K562 (cell line): Measurements from ENCODE around the gene PIGK. TPM values are rescaled to one million over a fixed set of nuclear protein-coding genes. Genes with fewer than 3 reads are reported as not detected.

Source experiments
- ATAC-seq: fragments of 200-7000 bp; cut with Tn5 transposase; 3 replicates; pipeline ENCODE4 v1.9.1; 2020; ENCODE audit warnings: moderate library complexity
- BruUV-seq: library from RNA; stranded (reverse); fragments of 400-500 nt; replicated peaks from 2 replicates; lab custom pipeline; 2021; lab: Mats Ljungman, UMichigan
- CTCF ChIA-PET: fragments of 300-600 bp; formaldehyde crosslinking; extraction: SDS; loops from one replicate; lab custom pipeline; 2021; ENCODE audit warnings: low intra/inter-chr PET ratio; lab: Yijun Ruan, JAX
- POLR2A ChIA-PET: fragments of 300-600, 350-650 bp; sonication (Branson Sonifier 250); formaldehyde crosslinking; extraction: SDS; loops from one replicate; lab custom pipeline; 2021; ENCODE audit warnings: antibody characterized with exemption, inconsistent platforms; lab: Yijun Ruan, JAX
- DNase-seq, 4 experiments: peaks; one replicate each; pipeline versions ENCODE4 v3.0.0 to v3.0.0-alpha.2; 2011 to 2018; ENCODE audit warnings: low spot score in 3 of 4, mixed read lengths in 3 of 4; ENCODE audit errors: extremely low read depth in 1 of 4
- FAIRE-seq: peaks from 2 replicates; lab custom pipeline; 2011; peaks lifted over from hg19 to GRCh38; lab: Jason Lieb, UNC
- H2AFZ ChIP-seq: 2 replicates; pipeline ENCODE4 v1.6.0; 2011; ENCODE audit warnings: low read depth, low read length, control low read depth, inconsistent platforms
- H3K27ac ChIP-seq: fragments of 200-600 bp; 3 replicates; pipeline ENCODE4 v1.8.0; 2011; ENCODE audit warnings: low read depth, mild to moderate bottlenecking, control low read depth, inconsistent platforms, low read length, moderate library complexity, mixed read lengths; ENCODE audit errors: extremely low read depth
- H3K27me3 ChIP-seq, 2 experiments: fragments of 300-600 bp in 1 of 2; 2 replicates in 1 of 2; 3 replicates in 1 of 2; pipeline versions ENCODE4 v1.6.0 to v1.8.0; 2011; ENCODE audit warnings: inconsistent platforms in 2 of 2, low read length in 2 of 2, mild to moderate bottlenecking in 1 of 2, mixed read lengths in 1 of 2, moderate library complexity in 1 of 2; ENCODE audit not compliant: control insufficient read depth in 2 of 2, insufficient read depth in 2 of 2
- H3K36me3 ChIP-seq: fragments of 300-600 bp; 3 replicates; pipeline ENCODE4 v1.8.0; 2011; ENCODE audit warnings: mild to moderate bottlenecking, low read length, inconsistent platforms; ENCODE audit not compliant: control insufficient read depth, insufficient read depth
- H3K4me1 ChIP-seq, 2 experiments: fragments of 200-600 bp in 1 of 2; replicated peaks in 1 of 2; 2 replicates in 1 of 2; 3 replicates in 1 of 2; pipeline versions ENCODE4 v1.5.1 to v1.8.0; 2011; ENCODE audit warnings: inconsistent platforms in 2 of 2, low read length in 2 of 2, mild to moderate bottlenecking in 1 of 2, mixed read lengths in 1 of 2, moderate library complexity in 1 of 2; ENCODE audit not compliant: control insufficient read depth in 2 of 2, insufficient read depth in 2 of 2
- H3K4me2 ChIP-seq: 2 replicates; pipeline ENCODE4 v1.6.1; 2011; ENCODE audit warnings: low read length, control low read depth, inconsistent platforms, mixed read lengths; ENCODE audit not compliant: insufficient read depth
- H3K4me3 ChIP-seq: fragments of 200-600 bp; sonication (generic), shearing (Covaris generic); 2 replicates; pipeline ENCODE4 v1.5.1; 2016; ENCODE audit warnings: control low read depth, inconsistent platforms
- H3K79me2 ChIP-seq: fragments of 200-600 bp; 3 replicates; pipeline ENCODE4 v1.8.0; 2011; ENCODE audit warnings: low read length, inconsistent platforms; ENCODE audit not compliant: control insufficient read depth, insufficient read depth
- H3K9ac ChIP-seq, 2 experiments: 2 replicates each; pipeline versions ENCODE4 v1.6.0 to v1.6.1; 2011; ENCODE audit warnings: low read depth in 2 of 2, low read length in 2 of 2, control low read depth in 1 of 2, inconsistent platforms in 1 of 2, mild to moderate bottlenecking in 1 of 2, mixed read lengths in 1 of 2; ENCODE audit not compliant: insufficient read depth in 1 of 2
- H3K9me1 ChIP-seq: one replicate; pipeline ENCODE4 v1.6.0; 2011; ENCODE audit warnings: inconsistent platforms, mild to moderate bottlenecking, low read length, moderate library complexity; ENCODE audit not compliant: control insufficient read depth, insufficient read depth
- H3K9me3 ChIP-seq: replicated peaks from 2 replicates; pipeline ENCODE4 v1.5.1; 2011; ENCODE audit warnings: low read depth, low read length, inconsistent platforms; ENCODE audit not compliant: control insufficient read depth, insufficient read depth
- H4K20me1 ChIP-seq: replicated peaks from 2 replicates; pipeline ENCODE4 v1.6.1; 2011; ENCODE audit warnings: low read length, inconsistent platforms, mixed read lengths; ENCODE audit not compliant: control insufficient read depth, insufficient read depth
- BHLHE40 ChIP-seq: IDR thresholded peaks from 2 replicates; pipeline ENCODE4 v1.6.1; 2011; ENCODE audit warnings: low read length, improper control_type of control experiment
- HIVEP1 ChIP-seq: fragments of 250-450 bp; sonication (Bioruptor Pico); IDR thresholded peaks from 2 replicates; pipeline ENCODE4 v1.4.0; 2020; ENCODE audit warnings: mild to moderate bottlenecking
- KLF10 ChIP-seq: fragments of 250-450 bp; sonication (Bioruptor Pico); IDR thresholded peaks from 2 replicates; pipeline ENCODE4 v1.6.1; 2021; ENCODE audit warnings: matching md5 sums
- MAFK ChIP-seq: IDR thresholded peaks from 2 replicates; pipeline ENCODE4 v1.6.1; 2011; ENCODE audit warnings: low read length, improper control_type of control experiment
- NCOR1 ChIP-seq: fragments of 450-650 bp; IDR thresholded peaks from 2 replicates; pipeline ENCODE4 v1.6.1; 2016; ENCODE audit warnings: mild to moderate bottlenecking, moderate library complexity
- RUNX1 ChIP-seq: sonication (generic); IDR thresholded peaks from 2 replicates; pipeline ENCODE4 v1.6.1; 2016; ENCODE audit warnings: antibody characterized with exemption, low read depth
- STAT5A ChIP-seq: IDR thresholded peaks from 2 replicates; pipeline ENCODE4 v1.6.1; 2012; ENCODE audit warnings: low read length, inconsistent platforms, borderline replicate concordance
- THAP12 ChIP-seq: fragments of 250-450 bp; sonication (Bioruptor Pico); IDR thresholded peaks from 2 replicates; pipeline ENCODE4 v1.9.0; 2021; ENCODE audit warnings: mild to moderate bottlenecking, inconsistent platforms
- ZNF134 ChIP-seq: fragments of 250-450 bp; sonication (Bioruptor Pico); conservative IDR thresholded peaks from 2 replicates; pipeline ENCODE4 v1.4.0; 2020
- ZNF140 ChIP-seq: fragments of 250-450 bp; sonication (Bioruptor Pico); IDR thresholded peaks from 2 replicates; pipeline ENCODE4 v1.8.0; 2021; ENCODE audit warnings: moderate library complexity, mild to moderate bottlenecking, inconsistent platforms
- ZNF431 ChIP-seq: sonication (generic); formaldehyde crosslinking; IDR thresholded peaks from 2 replicates; pipeline ENCODE4 v1.8.0; 2022; ENCODE audit warnings: mild to moderate bottlenecking, missing genetic modification reagents
- WGBS: fragments of 100-300 bp; shearing (Covaris generic); methylation state at CpG from one replicate; pipeline ENCODE4 v1.1.6; 2016; ENCODE audit warnings: low coverage, mixed read lengths; ENCODE audit not compliant: insufficient coverage; ENCODE audit errors: missing lambda C conversion rate; 5-methylcytosine and 5-hydroxymethylcytosine counted together
- in situ Hi-C: fragments of 300-500 bp; cut with MboI; formaldehyde crosslinking; loops from 4 replicates; pipeline ENCODE4 v1.15.0; 2018; ENCODE audit warnings: inconsistent platforms, mixed read lengths
- intact Hi-C: fragments of 100-400 bp; cut with micrococcal nuclease; formaldehyde crosslinking; loops from 2 replicates; pipeline ENCODE4 v1.14.2; 2022
- polyA plus RNA-seq, 8 experiments: library from polyadenylated mRNA; depleted of rRNA in 4 of 8; stranded (reverse) in 5 of 8; unstranded in 3 of 8; fragments of >200 nt; fragmentation: Nextera tagmentation in 2 of 8; fragmentation: Illumina TruSeq in 1 of 8; extraction: Ambion mirVana in 2 of 8; extraction: Trizol in 1 of 8; gene quantifications; 2 replicates each; pipeline versions ENCODE4 v1.2.1 to v1.2.3, GENCODE V29; 2011 to 2014; ENCODE audit warnings: inconsistent platforms in 1 of 8, missing spikeins in 1 of 8
- total RNA-seq, 7 experiments: library from RNA; depleted of rRNA in 6 of 7; stranded (reverse); fragments of >200 nt in 6 of 7; fragmentation: Illumina TruSeq in 2 of 7; extraction: Trizol in 2 of 7; gene quantifications; 2 replicates each; pipeline versions ENCODE4 v1.2.1 to v1.2.3, GENCODE V29; 2011 to 2021; ENCODE audit warnings: low replicate concordance in 1 of 7
- TF ChIP-seq, protein P1 (sequence below), 3 experiments: fragments of 200-800 bp in 1 of 3; fragments of 250-450 bp in 1 of 3; fragments of 450-650 bp in 1 of 3; sonication (Bioruptor Pico) in 1 of 3; sonication (Bioruptor generic) in 1 of 3; formaldehyde crosslinking in 1 of 3; IDR thresholded peaks; 2 replicates each; pipeline versions ENCODE4 v1.6.1 to v1.8.0; 2016 to 2022; ENCODE audit warnings: mild to moderate bottlenecking in 2 of 3, missing genetic modification characterization in 2 of 3, missing compliant biosample characterization in 1 of 3, moderate library complexity in 1 of 3
- TF ChIP-seq, protein P2 (sequence below): sonication (generic); formaldehyde crosslinking; IDR thresholded peaks from 2 replicates; pipeline ENCODE4 v1.8.0; 2023; ENCODE audit warnings: missing genetic modification reagents, mild to moderate bottlenecking, borderline replicate concordance

The PIGK gene
- total and polyA plus RNA-seq, 9 of the 15 experiments (the other 6 are each of a cell fraction or from before 2014, with no cell fraction given): 15.7 to 59.5 (median 29.9) TPM

GRCh38 chr1:77103486-77103885 is 115.7 kb downstream of the PIGK start:
- Histone ChIP-seq H3K36me3 (no peaks in the 10 kb centered on the region), H4K20me1 (no peaks in the 10 kb centered on the region), H3K4me1 (no peaks in the 10 kb centered on the region), H3K27ac (no peak overlapping the region), H3K9ac (no peak overlapping the region), H3K9me3 (no peaks in the 10 kb centered on the region), H3K4me2 (no peak overlapping the region), H3K79me2 (no peaks in the 10 kb centered on the region), H3K27me3 (no peaks in the 10 kb centered on the region), H3K9me1 (no peaks in the 10 kb centered on the region), H3K4me3 (no peak overlapping the region), H2AFZ (no peak overlapping the region)
- FAIRE-seq: no peak
- ATAC-seq: no peak
- in situ Hi-C loops: no loop called here
- intact Hi-C loops: no loop called here
- DNase-seq: no peak
- BruUV-seq: no TSS peak
- CTCF ChIA-PET: no interaction called here
- 23% methylated on average over 4 of the region's 4 CpGs for WGBS
- POLR2A ChIA-PET: no interaction called here
- TF ChIP-seq NCOR1: no peak
- TF ChIP-seq, protein P1, sequence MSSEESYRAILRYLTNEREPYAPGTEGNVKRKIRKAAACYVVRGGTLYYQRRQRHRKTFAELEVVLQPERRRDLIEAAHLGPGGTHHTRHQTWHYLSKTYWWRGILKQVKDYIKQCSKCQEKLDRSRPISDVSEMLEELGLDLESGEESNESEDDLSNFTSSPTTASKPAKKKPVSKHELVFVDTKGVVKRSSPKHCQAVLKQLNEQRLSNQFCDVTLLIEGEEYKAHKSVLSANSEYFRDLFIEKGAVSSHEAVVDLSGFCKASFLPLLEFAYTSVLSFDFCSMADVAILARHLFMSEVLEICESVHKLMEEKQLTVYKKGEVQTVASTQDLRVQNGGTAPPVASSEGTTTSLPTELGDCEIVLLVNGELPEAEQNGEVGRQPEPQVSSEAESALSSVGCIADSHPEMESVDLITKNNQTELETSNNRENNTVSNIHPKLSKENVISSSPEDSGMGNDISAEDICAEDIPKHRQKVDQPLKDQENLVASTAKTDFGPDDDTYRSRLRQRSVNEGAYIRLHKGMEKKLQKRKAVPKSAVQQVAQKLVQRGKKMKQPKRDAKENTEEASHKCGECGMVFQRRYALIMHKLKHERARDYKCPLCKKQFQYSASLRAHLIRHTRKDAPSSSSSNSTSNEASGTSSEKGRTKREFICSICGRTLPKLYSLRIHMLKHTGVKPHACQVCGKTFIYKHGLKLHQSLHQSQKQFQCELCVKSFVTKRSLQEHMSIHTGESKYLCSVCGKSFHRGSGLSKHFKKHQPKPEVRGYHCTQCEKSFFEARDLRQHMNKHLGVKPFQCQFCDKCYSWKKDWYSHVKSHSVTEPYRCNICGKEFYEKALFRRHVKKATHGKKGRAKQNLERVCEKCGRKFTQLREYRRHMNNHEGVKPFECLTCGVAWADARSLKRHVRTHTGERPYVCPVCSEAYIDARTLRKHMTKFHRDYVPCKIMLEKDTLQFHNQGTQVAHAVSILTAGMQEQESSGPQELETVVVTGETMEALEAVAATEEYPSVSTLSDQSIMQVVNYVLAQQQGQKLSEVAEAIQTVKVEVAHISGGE (CRISPR knock-in tag; IDR thresholded peaks at IDR 0.05): no peak
- TF ChIP-seq KLF10 (CRISPR knock-in tag): no peak
- TF ChIP-seq ZNF140 (CRISPR knock-in tag): no peak
- TF ChIP-seq THAP12 (CRISPR knock-in tag): no peak
- no peak for TF ChIP-seq MAFK
- no peak for TF ChIP-seq RUNX1
- TF ChIP-seq BHLHE40: no peak
- TF ChIP-seq HIVEP1 (CRISPR knock-in tag): no peak
- TF ChIP-seq STAT5A: no peak
- TF ChIP-seq ZNF134 (CRISPR knock-in tag): no peak
- no peak for TF ChIP-seq ZNF431 (CRISPR knock-in tag)
- TF ChIP-seq, protein P2, sequence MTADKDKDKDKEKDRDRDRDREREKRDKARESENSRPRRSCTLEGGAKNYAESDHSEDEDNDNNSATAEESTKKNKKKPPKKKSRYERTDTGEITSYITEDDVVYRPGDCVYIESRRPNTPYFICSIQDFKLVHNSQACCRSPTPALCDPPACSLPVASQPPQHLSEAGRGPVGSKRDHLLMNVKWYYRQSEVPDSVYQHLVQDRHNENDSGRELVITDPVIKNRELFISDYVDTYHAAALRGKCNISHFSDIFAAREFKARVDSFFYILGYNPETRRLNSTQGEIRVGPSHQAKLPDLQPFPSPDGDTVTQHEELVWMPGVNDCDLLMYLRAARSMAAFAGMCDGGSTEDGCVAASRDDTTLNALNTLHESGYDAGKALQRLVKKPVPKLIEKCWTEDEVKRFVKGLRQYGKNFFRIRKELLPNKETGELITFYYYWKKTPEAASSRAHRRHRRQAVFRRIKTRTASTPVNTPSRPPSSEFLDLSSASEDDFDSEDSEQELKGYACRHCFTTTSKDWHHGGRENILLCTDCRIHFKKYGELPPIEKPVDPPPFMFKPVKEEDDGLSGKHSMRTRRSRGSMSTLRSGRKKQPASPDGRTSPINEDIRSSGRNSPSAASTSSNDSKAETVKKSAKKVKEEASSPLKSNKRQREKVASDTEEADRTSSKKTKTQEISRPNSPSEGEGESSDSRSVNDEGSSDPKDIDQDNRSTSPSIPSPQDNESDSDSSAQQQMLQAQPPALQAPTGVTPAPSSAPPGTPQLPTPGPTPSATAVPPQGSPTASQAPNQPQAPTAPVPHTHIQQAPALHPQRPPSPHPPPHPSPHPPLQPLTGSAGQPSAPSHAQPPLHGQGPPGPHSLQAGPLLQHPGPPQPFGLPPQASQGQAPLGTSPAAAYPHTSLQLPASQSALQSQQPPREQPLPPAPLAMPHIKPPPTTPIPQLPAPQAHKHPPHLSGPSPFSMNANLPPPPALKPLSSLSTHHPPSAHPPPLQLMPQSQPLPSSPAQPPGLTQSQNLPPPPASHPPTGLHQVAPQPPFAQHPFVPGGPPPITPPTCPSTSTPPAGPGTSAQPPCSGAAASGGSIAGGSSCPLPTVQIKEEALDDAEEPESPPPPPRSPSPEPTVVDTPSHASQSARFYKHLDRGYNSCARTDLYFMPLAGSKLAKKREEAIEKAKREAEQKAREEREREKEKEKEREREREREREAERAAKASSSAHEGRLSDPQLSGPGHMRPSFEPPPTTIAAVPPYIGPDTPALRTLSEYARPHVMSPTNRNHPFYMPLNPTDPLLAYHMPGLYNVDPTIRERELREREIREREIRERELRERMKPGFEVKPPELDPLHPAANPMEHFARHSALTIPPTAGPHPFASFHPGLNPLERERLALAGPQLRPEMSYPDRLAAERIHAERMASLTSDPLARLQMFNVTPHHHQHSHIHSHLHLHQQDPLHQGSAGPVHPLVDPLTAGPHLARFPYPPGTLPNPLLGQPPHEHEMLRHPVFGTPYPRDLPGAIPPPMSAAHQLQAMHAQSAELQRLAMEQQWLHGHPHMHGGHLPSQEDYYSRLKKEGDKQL (CRISPR knock-in tag): no peak
- TF ChIP-seq, all 486 proteins: peak for 0
